GM13977 (cell line): ENCODE results near the gene CHD5.

Experiments
- DNase-seq: peaks from one replicate; pipeline ENCODE4 v3.0.0; 2012; ENCODE audit warnings: low spot score
- in situ Hi-C: fragments of 300-500 bp; cut with MboI; formaldehyde crosslinking; loops from one replicate; pipeline ENCODE4 v1.12.0; 2022; ENCODE audit warnings: low sequenced_read_pairs, low pct_unique_long_range_greater_than_20kb, mixed read lengths, inconsistent platforms; ENCODE audit not compliant: unreplicated experiment
- TF ChIP-seq, protein P1 (sequence below): IDR thresholded peaks from 2 replicates; pipeline ENCODE4 v1.5.1; 2012; ENCODE audit warnings: mild to moderate bottlenecking, control low read depth; ENCODE audit not compliant: insufficient read depth; ENCODE audit errors: extremely low read depth, missing control alignments

The CHD5 gene

DNA sequence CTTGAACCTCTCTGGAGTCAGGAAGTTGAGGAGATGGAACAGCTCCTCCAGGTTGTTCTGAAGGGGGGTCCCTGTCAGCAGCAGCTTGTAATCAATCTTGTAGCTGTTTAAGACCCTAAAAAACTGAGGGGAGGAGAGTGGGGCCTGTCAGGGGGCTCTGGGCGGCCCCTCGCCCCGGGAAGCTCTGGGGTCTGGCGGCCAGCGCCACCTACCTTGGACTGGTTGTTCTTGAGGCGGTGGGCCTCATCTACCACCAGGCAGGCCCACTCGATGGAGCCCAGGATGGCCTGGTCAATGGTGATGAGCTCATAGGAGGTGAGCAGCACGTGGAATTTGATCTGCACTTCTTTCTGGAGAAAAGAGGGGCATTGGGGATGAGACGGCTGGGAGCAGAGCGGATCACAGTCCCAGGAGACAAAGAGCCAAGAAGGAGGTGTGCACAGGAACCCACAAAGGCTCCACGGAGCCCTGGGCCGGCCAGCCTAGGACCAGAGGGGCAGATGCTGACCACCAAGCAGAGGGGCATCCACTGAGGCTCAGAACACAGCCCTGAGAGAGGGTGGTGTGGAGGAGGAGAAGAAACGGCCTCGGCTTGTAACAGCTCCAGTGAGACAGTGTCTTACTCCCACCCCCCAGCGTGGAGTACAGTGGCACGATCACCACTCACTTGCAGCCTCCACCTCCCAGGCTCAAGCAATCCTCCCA lies 43.5 kb downstream of the CHD5 start:
- in situ Hi-C loops, result no loop called here
- no peak for DNase-seq
- TF ChIP-seq, protein P1, sequence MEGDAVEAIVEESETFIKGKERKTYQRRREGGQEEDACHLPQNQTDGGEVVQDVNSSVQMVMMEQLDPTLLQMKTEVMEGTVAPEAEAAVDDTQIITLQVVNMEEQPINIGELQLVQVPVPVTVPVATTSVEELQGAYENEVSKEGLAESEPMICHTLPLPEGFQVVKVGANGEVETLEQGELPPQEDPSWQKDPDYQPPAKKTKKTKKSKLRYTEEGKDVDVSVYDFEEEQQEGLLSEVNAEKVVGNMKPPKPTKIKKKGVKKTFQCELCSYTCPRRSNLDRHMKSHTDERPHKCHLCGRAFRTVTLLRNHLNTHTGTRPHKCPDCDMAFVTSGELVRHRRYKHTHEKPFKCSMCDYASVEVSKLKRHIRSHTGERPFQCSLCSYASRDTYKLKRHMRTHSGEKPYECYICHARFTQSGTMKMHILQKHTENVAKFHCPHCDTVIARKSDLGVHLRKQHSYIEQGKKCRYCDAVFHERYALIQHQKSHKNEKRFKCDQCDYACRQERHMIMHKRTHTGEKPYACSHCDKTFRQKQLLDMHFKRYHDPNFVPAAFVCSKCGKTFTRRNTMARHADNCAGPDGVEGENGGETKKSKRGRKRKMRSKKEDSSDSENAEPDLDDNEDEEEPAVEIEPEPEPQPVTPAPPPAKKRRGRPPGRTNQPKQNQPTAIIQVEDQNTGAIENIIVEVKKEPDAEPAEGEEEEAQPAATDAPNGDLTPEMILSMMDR, result no peak

DNA sequence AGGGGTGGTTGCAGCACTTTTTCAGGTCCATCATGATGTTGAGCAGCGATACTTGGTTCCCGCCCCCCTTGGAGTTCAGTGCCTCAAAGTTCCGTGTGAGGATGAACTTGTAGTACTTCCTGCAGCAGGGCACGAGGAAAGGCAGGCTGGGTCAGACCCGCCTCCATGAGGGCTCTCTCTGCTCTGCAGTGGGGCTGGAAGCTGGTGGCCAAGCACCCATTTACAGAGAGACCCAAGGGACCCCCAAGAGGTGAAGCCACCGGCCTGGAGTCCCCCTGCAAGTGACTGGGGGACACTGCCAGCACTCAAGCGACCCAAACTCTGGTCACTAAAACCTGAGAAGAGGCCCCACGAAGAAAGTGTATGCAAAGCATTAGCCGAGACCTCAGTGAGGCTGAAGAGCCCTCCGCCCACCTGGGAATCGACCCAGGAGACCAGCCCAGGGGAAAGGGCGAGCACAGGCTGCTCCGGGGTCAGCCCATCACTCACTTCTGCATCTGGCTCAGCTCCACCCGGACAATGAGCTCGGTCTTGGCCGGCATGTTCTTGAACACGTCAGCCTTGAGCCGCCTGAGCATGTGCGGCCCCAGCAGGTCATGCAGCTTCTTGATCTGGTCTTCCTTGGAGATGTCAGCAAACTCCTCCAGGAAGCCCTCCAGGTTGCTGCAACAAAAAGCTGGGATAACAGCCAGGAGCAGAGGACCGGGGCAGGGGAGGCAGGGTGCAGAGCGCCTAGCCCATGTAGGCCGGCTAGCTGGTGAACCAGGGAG lies 45.2 kb downstream of the CHD5 start:
- in situ Hi-C loops, result no loop called here
- TF ChIP-seq, protein P1, result no peak
- DNase-seq, result no peak

DNA sequence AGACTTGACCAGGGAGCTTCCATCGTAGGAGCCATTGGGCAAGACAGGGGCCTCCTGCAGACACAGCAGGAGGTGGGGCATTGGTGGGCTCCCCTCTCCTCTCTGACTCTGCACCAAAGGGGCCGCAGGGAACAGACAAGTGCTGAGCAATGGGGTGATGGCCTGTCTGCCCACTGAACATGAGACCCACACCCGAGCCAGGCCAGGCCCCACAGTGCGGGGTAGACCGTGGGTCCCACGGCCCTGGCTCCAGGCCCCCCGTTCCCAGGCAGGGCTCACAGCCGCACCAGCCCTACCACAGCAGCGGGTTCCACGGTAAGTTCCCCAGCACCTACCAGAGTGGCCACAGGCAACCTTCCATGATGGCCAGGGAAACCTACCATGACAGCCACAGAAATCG lies 45.9 kb downstream of the CHD5 start:
- in situ Hi-C loops, result no loop called here
- DNase-seq, result no peak
- TF ChIP-seq, protein P1, result no peak

DNA sequence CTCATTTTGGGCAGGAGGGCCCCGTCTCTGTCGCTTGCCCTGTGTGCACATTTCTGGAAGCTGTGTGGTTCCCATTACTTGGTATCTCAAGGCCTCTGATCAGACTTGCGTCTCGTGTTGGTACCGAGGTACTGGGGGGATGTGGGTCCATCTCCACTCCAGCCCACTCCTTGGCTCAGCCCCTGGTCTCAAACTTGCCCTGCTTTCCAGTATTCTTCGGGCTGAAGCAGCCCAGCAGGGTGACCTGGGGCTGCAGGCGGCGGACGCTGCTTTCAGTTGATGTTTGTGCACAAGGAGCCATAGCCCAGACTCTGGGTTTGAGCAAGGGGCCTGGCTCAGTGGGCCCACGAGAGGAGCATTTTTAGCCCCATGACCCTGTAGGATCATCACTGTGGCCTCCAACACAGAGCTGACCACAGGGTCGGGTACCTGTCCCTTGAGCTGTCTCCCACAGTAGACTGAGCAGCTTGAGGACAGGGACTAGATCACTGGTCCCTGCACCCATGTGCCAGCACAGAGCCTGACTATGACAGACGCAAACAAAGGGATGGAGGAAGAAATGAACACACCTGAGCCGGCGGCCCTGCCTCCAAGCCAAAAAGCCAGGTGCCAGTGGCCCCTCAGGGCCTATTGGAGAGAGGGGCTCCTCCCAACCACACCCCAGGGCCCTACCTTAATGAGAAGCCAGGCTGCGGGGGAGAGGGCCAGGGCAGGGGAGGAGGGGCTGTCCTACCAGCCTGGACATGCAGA lies 46.8 kb downstream of the CHD5 start:
- TF ChIP-seq, protein P1, result no peak
- no peak for DNase-seq
- in situ Hi-C loops, result no loop called here

DNA sequence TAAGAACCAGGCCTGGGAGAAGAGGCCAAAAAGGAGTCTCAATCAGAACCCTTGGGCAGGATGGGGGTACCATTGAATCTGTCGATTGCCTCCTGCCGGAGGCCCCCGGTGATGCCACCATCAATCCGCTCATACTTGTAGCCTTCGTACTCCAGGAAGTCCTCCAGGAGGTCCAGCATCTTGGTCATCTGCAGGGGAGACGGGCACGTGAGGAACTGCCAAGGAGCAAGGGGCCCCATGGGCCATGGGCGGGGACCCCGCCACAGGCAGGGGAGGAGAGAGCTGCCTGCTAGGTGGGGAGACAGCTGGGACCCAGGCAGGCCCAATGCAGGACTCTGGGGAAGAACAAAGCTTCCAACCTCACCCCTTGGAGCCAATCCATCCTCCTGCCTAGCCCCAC lies 48.6 kb downstream of the CHD5 start:
- TF ChIP-seq, protein P1, result no peak
- in situ Hi-C loops, result no loop called here
- no peak for DNase-seq

DNA sequence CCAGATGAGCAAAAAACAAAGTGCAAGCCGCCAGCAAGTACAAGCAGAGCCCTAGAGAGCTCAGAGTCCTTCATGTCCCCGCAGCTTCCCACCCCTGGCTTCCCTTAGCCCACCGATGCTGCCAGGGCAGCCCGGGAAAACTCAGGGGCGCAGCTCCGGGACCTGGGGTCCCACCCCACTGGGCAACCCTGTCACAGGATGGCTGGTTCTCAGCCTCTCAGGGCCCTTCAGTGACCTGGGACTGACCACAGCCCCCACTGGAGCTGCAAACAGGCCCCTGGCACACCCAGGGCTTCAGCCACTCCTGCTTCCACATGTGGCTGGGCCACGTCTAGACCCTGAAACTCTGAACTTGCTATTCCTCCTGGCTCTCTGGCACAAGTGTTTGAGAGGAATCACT lies 49.5 kb downstream of the CHD5 start:
- TF ChIP-seq, protein P1, result no peak
- DNase-seq, result no peak
- in situ Hi-C loops, result no loop called here
